ENCODE data around the gene TRPM2.

DNA sequence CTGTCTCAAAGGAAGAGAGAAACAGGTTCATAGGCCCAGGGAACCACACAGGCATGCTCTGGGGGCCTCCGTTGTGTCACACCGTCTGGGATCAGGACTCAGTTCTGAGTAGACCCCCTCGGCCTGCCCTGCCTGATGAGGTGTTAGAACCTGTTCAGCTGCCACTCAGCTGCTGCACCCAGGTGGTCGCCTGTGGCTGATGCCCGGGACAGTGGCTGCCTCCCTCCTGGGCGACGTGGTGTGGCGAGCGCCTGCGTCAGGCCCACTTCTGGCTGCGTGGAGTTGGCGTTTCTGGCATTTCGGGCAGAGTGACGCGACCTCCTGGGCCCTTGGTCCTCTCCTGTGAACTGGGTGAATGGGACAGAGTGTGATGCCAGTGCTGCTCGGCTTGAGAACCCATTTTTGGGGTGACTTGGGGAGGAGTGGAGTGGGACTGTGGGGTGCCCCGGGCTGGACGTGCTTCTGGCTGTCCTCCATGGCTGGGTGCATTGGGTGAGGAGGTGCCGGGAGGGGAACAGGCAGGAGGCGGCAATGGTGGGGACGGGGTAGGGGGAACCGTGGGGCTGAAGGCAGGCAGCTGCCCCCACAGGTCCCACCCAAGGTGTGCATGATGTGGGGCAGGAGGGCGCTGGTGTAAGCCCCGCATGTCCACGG is 25.1 kb upstream of the TRPM2 start:
- no peak for TF ChIP-seq POLR2A (IDR thresholded peaks at IDR 0.05)
- TF ChIP-seq, protein P1, sequence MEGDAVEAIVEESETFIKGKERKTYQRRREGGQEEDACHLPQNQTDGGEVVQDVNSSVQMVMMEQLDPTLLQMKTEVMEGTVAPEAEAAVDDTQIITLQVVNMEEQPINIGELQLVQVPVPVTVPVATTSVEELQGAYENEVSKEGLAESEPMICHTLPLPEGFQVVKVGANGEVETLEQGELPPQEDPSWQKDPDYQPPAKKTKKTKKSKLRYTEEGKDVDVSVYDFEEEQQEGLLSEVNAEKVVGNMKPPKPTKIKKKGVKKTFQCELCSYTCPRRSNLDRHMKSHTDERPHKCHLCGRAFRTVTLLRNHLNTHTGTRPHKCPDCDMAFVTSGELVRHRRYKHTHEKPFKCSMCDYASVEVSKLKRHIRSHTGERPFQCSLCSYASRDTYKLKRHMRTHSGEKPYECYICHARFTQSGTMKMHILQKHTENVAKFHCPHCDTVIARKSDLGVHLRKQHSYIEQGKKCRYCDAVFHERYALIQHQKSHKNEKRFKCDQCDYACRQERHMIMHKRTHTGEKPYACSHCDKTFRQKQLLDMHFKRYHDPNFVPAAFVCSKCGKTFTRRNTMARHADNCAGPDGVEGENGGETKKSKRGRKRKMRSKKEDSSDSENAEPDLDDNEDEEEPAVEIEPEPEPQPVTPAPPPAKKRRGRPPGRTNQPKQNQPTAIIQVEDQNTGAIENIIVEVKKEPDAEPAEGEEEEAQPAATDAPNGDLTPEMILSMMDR (IDR thresholded peaks at IDR 0.05 in 4 of 5, conservative IDR thresholded peaks at IDR 0.05 in 1 of 5) = no peak
